MM.1S (cell line): Measurements from ENCODE around the gene SDR9C7.

Experiments used
- DNase-seq: peaks from one replicate; pipeline ENCODE4 v3.0.0-alpha.2; 2015
- H2AFZ ChIP-seq: fragments of 300-600 bp; sonication (generic); 2 replicates; pipeline ENCODE4 v1.6.0; 2016; ENCODE audit warnings: antibody characterized with exemption, low read length
- H3F3A ChIP-seq: fragments of 300-600 bp; sonication (generic); 2 replicates; pipeline ENCODE4 v1.6.1; 2016; ENCODE audit warnings: mild to moderate bottlenecking, antibody characterized with exemption, low read length, moderate library complexity, mixed read lengths; ENCODE audit not compliant: insufficient read depth
- H3K27ac ChIP-seq: fragments of 300-600 bp; sonication (generic); 2 replicates; pipeline ENCODE4 v1.5.1; 2016; ENCODE audit warnings: mild to moderate bottlenecking, low read length
- H3K27me3 ChIP-seq: fragments of 300-600 bp; sonication (generic); replicated peaks from 2 replicates; pipeline ENCODE4 v1.6.0; 2016; ENCODE audit warnings: low read length; ENCODE audit not compliant: insufficient read depth
- H3K36me3 ChIP-seq: fragments of 300-600 bp; sonication (generic); replicated peaks from 2 replicates; pipeline ENCODE4 v1.6.1; 2016; ENCODE audit warnings: mild to moderate bottlenecking, low read length, mixed read lengths; ENCODE audit not compliant: insufficient read depth
- H3K4me1 ChIP-seq: fragments of 300-600 bp; sonication (generic); 2 replicates; pipeline ENCODE4 v1.6.1; 2016; ENCODE audit warnings: low read length, mixed read lengths
- H3K4me2 ChIP-seq: fragments of 300-600 bp; sonication (generic); 2 replicates; pipeline ENCODE4 v1.6.0; 2016; ENCODE audit warnings: low read depth, low read length
- H3K4me3 ChIP-seq: fragments of 300-600 bp; sonication (generic); 2 replicates; pipeline ENCODE4 v1.5.1; 2016; ENCODE audit warnings: low read length, mixed read lengths
- H3K79me2 ChIP-seq: fragments of 300-600 bp; sonication (generic); 2 replicates; pipeline ENCODE4 v1.6.1; 2016; ENCODE audit warnings: mixed run types, low read length, mixed read lengths
- H3K9ac ChIP-seq: fragments of 300-600 bp; sonication (generic); 2 replicates; pipeline ENCODE4 v1.6.1; 2016; ENCODE audit warnings: low read length, mixed read lengths
- H3K9me2 ChIP-seq: fragments of 300-600 bp; sonication (generic); replicated peaks from 2 replicates; pipeline ENCODE4 v1.6.1; 2016; ENCODE audit warnings: mild to moderate bottlenecking, low read length, mixed read lengths; ENCODE audit not compliant: insufficient read depth
- H3K9me3 ChIP-seq: fragments of 300-600 bp; sonication (generic); replicated peaks from 2 replicates; pipeline ENCODE4 v1.6.1; 2016; ENCODE audit warnings: mild to moderate bottlenecking, low read length, mixed read lengths; ENCODE audit not compliant: insufficient read depth
- H4K20me1 ChIP-seq: fragments of 300-600 bp; sonication (generic); 2 replicates; pipeline ENCODE4 v1.6.1; 2016; ENCODE audit warnings: mild to moderate bottlenecking, low read length, moderate library complexity, mixed read lengths; ENCODE audit not compliant: insufficient read depth
- EZH2 ChIP-seq: fragments of 300-600 bp; sonication (generic); optimal IDR thresholded peaks from 2 replicates; pipeline ENCODE3; 2017; ENCODE audit warnings: low read depth, mild to moderate bottlenecking, antibody characterized with exemption, low read length, mixed read lengths
- EZH2phosphoT487 ChIP-seq: fragments of 300-600 bp; sonication (generic); IDR thresholded peaks from 2 replicates; pipeline ENCODE4 v1.6.1; 2018; ENCODE audit warnings: antibody characterized with exemption, low read length
- TF ChIP-seq, protein P1 (sequence below): fragments of 300-600 bp; sonication (generic); IDR thresholded peaks from 2 replicates; pipeline ENCODE4 v1.5.1; 2016; ENCODE audit warnings: antibody characterized with exemption, low read length, mixed read lengths

Gene SDR9C7

GRCh38 chr12:56935752-56936151, 1.5 kb upstream of the SDR9C7 start:
- Histone ChIP-seq H3K27ac (no peak overlapping the region), H2AFZ (no peak overlapping the region), H3K36me3 (no peaks in the 10 kb centered on the region), H3K27me3 (no peaks in the 10 kb centered on the region), H3K9ac (no peak overlapping the region), H3K4me3 (no peak overlapping the region), H4K20me1 (no peaks in the 10 kb centered on the region), H3K79me2 (no peaks in the 10 kb centered on the region), H3K9me2 (no peaks in the 10 kb centered on the region), H3F3A (no peaks in the 10 kb centered on the region), H3K9me3 (no peaks in the 10 kb centered on the region), H3K4me2 (no peak overlapping the region), H3K4me1 (no peaks in the 10 kb centered on the region)
- TF ChIP-seq EZH2: no peak
- no peak for TF ChIP-seq EZH2phosphoT487
- TF ChIP-seq, protein P1, sequence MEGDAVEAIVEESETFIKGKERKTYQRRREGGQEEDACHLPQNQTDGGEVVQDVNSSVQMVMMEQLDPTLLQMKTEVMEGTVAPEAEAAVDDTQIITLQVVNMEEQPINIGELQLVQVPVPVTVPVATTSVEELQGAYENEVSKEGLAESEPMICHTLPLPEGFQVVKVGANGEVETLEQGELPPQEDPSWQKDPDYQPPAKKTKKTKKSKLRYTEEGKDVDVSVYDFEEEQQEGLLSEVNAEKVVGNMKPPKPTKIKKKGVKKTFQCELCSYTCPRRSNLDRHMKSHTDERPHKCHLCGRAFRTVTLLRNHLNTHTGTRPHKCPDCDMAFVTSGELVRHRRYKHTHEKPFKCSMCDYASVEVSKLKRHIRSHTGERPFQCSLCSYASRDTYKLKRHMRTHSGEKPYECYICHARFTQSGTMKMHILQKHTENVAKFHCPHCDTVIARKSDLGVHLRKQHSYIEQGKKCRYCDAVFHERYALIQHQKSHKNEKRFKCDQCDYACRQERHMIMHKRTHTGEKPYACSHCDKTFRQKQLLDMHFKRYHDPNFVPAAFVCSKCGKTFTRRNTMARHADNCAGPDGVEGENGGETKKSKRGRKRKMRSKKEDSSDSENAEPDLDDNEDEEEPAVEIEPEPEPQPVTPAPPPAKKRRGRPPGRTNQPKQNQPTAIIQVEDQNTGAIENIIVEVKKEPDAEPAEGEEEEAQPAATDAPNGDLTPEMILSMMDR: no peak
- no peak for DNase-seq

DNA sequence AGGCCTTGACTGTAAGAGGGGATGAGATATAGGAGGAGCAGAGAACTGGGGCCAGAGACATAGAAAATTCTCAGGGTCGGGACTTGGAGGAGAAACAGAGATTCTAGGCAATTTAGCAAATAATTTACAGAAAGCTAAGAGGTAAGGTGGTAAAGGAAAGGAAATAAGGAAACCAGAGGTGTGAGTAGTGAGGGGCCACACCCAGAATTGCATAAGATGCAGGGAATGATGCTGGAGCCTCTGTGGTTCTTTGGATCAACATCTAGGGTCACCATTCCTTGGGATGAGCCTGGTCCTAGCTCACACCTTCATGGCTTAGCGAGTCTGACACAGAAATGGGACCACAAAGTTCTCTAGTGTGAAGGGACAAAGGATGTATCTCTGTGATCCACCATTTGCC, 949 bp upstream of the SDR9C7 start:
- H3K4me1 ChIP-seq: no peaks in the 10 kb centered on the region
- no peaks in the 10 kb centered on the region for H3K79me2 ChIP-seq
- H4K20me1 ChIP-seq: no peaks in the 10 kb centered on the region
- no peaks in the 10 kb centered on the region for H3F3A ChIP-seq
- no peak overlapping the region for H3K9ac ChIP-seq
- H3K27ac ChIP-seq: no peak overlapping the region
- H3K36me3 ChIP-seq: no peaks in the 10 kb centered on the region
- no peak overlapping the region for H3K4me3 ChIP-seq
- TF ChIP-seq, protein P1: no peak
- TF ChIP-seq EZH2phosphoT487 (no peak), EZH2 (no peak)
- H3K9me3 ChIP-seq: no peaks in the 10 kb centered on the region
- H3K27me3 ChIP-seq: no peaks in the 10 kb centered on the region
- no peaks in the 10 kb centered on the region for H3K9me2 ChIP-seq
- H2AFZ ChIP-seq: no peak overlapping the region
- H3K4me2 ChIP-seq: no peak overlapping the region
- no peak for DNase-seq

DNA sequence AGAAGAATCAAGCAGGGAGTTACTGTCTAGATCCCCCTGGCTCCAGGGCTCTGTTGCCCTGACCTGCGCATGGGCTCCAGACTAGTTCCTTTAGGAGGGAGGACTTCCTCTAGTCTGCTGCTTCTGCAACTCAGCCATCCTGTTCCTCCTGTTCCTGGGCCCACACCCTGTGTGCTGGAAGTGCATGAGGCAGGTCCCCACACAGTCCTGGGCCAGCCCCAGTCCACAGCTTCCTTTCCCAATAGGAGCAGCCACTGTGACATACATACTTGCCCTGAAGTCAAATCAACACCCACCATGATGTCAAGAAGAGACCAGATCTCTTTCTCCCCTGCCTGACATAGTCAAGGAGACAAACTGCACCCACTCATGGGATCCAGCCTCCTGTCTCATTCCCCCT, 1.3 kb downstream of the SDR9C7 start:
- H3K79me2 ChIP-seq: no peaks in the 10 kb centered on the region
- H3K27me3 ChIP-seq: no peaks in the 10 kb centered on the region
- H3K9ac ChIP-seq: no peak overlapping the region
- H3K36me3 ChIP-seq: no peaks in the 10 kb centered on the region
- no peaks in the 10 kb centered on the region for H3K9me2 ChIP-seq
- no peak overlapping the region for H3K4me3 ChIP-seq
- TF ChIP-seq EZH2: no peak
- TF ChIP-seq EZH2phosphoT487: no peak
- TF ChIP-seq, protein P1: no peak
- H2AFZ ChIP-seq: no peak overlapping the region
- no peaks in the 10 kb centered on the region for H3F3A ChIP-seq
- no peaks in the 10 kb centered on the region for H3K9me3 ChIP-seq
- DNase-seq: no peak
- H3K27ac ChIP-seq: no peak overlapping the region
- H3K4me1 ChIP-seq: no peaks in the 10 kb centered on the region
- H4K20me1 ChIP-seq: no peaks in the 10 kb centered on the region
- no peak overlapping the region for H3K4me2 ChIP-seq
